ENCODE measurements around the gene FHAD1. TPM values are rescaled to one million over a fixed set of nuclear protein-coding genes. Genes with fewer than 3 reads are reported as not detected.

FHAD1 gene
- total RNA-seq, 1 experiment from 2014 or later = not detected

DNA sequence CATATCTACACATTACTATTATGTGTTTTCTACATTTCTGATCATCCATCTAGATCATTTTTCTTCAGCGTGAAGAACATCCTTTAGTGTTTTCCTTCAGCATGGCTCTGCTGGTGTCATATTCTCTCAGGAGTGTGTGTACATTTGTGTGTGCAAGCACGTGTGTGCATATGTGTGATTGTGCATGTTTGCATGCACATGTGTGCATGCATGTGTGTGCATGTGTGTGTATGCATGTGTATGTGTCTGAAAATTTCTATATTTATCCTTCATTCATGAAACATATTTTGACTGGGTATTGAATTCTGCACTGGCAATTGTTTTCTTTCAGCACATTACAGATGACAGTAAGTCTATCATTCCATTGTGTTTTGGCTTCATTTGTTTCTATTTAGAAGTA is 74.6 kb downstream of the FHAD1 start:
- no peak for DNase-seq (ENCODE audit: unreplicated experiment)
- intact Hi-C loops (cut with micrococcal nuclease) = no loop called here
- BruUV-seq (replicated peaks) = no TSS peak
- CTCF ChIA-PET = interaction anchor here (3.4 to 4.6 kb wide), 2 partner anchors 108 to 110 kb away, joined by 23 to 165 read pairs; no protein-coding TSS in a partner anchor
- H3K4me1 Mint-ChIP-seq (ENCODE audit: insufficient read depth, unreplicated experiment) = no peaks in the 10 kb centered on the region
- H3K36me3 Mint-ChIP-seq (ENCODE audit: insufficient read depth, unreplicated experiment) = no peaks in the 10 kb centered on the region
- POLR2A ChIA-PET = no interaction called here
- peaks cover 9% of the 10 kb centered on the region for H3K9me3 Mint-ChIP-seq (ENCODE audit: unreplicated experiment)
- TF ChIP-seq, protein P1, sequence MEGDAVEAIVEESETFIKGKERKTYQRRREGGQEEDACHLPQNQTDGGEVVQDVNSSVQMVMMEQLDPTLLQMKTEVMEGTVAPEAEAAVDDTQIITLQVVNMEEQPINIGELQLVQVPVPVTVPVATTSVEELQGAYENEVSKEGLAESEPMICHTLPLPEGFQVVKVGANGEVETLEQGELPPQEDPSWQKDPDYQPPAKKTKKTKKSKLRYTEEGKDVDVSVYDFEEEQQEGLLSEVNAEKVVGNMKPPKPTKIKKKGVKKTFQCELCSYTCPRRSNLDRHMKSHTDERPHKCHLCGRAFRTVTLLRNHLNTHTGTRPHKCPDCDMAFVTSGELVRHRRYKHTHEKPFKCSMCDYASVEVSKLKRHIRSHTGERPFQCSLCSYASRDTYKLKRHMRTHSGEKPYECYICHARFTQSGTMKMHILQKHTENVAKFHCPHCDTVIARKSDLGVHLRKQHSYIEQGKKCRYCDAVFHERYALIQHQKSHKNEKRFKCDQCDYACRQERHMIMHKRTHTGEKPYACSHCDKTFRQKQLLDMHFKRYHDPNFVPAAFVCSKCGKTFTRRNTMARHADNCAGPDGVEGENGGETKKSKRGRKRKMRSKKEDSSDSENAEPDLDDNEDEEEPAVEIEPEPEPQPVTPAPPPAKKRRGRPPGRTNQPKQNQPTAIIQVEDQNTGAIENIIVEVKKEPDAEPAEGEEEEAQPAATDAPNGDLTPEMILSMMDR (IDR thresholded peaks at IDR 0.05; ENCODE audit: unreplicated experiment) = no peak
- no peak overlapping the region for H3K27ac Mint-ChIP-seq (ENCODE audit: low read depth, unreplicated experiment)
- H3K4me3 Mint-ChIP-seq (ENCODE audit: unreplicated experiment) = no peak overlapping the region
- H3K27me3 Mint-ChIP-seq (ENCODE audit: insufficient read depth, unreplicated experiment) = peaks cover 10% of the 10 kb centered on the region

DNA sequence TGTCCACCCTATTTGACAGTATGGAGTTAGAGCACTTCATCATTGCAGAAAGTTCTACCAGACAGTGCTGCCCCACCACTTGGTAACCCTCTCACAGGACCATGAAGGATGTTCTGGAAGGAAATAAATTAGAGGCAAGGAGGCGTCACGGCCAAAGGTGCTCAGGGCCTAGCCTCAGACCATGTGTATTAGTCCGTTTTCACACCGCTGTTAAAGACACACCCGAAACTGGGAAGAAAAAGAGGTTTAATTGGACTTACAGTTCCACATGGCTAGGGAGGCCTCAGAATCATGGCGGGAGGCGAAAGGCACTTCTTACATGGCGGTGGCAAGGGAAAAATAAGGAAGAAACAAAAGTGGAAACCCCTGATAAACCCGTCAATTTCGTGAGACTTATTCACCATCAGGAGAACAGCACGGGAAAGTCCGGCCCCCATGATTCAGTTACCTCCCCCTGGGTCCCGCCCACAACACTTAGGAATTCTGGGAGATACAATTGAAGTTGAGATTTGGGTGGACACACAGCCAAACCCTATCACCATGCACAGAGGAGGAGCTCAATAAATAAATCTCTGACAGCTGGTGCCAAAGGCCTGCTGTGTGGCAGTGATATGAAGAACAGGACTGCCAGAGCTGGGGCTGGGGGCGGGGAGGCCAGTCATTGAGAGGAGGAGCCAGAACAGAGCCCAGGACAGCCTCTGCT is 75.8 kb downstream of the FHAD1 start:
- peaks cover 9% of the 10 kb centered on the region for H3K9me3 Mint-ChIP-seq (ENCODE audit: unreplicated experiment)
- H3K27me3 Mint-ChIP-seq (ENCODE audit: insufficient read depth, unreplicated experiment) = no peaks in the 10 kb centered on the region
- TF ChIP-seq, protein P1 (IDR thresholded peaks at IDR 0.05; ENCODE audit: unreplicated experiment) = no peak
- ChIA-PET CTCF (interaction anchor here (0.6 to 4.6 kb wide), 29 partner anchors 11 to 1541 kb away, joined by 3 to 165 read pairs (median 5); partner anchors contain the start of genes CTRC and EFHD2), POLR2A (interaction anchor here (0.9 to 3.2 kb wide), 3 partner anchors 11 to 108 kb away, joined by 3 to 31 read pairs (median 9); no protein-coding TSS in a partner anchor)
- H3K27ac Mint-ChIP-seq (ENCODE audit: low read depth, unreplicated experiment) = no peak overlapping the region
- H3K4me1 Mint-ChIP-seq (ENCODE audit: insufficient read depth, unreplicated experiment) = no peaks in the 10 kb centered on the region
- no peaks in the 10 kb centered on the region for H3K36me3 Mint-ChIP-seq (ENCODE audit: insufficient read depth, unreplicated experiment)
- DNase-seq (ENCODE audit: unreplicated experiment) = peak; percentile 44
- BruUV-seq (replicated peaks) = no TSS peak
- no peak overlapping the region for H3K4me3 Mint-ChIP-seq (ENCODE audit: unreplicated experiment)
- intact Hi-C loops (cut with micrococcal nuclease) = loop anchor here (1.0 to 2.0 kb wide), 4 partner anchors 34 to 179 kb away; partner anchors contain the start of gene EFHD2

DNA sequence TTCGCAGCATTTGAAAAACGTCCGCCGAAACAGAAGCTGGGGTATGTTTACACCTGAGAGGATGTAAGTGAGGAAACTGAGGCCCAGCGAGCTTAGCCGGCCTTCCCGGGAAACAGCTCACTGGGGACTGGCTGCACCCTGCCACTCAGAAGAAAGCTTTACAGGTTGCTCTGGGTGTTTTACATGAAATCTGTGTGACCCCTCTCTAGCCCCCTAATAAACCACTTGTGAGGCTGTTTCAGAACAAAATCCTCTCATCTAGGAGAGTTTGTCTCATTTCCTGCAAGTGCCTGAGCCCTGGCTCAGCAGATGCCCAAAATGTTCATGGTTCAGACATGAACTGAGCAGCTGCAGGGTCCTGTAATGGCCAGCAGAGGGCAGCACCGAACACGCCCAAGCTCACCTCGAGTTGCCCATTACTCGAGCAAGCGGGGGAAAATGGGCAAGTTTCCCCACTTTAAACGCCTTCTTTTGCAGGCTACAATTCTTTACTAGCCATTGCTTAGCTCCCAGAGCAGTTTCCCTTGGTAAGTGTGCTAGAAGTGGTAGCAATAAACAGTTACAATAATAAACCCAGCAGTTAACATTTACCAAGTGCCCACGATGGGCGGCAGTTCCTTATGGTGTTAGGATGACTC is 76.4 kb downstream of the FHAD1 start:
- intact Hi-C loops (cut with micrococcal nuclease) = loop anchor here (1.0 to 2.0 kb wide), 4 partner anchors 33 to 178 kb away; partner anchors contain the start of gene EFHD2
- ChIA-PET POLR2A (interaction anchor here (0.9 to 3.2 kb wide), 4 partner anchors 9 to 108 kb away, joined by 3 to 31 read pairs (median 6); no protein-coding TSS in a partner anchor), CTCF (interaction anchor here (0.6 to 4.6 kb wide), 37 partner anchors 10 to 1542 kb away, joined by 3 to 165 read pairs (median 5); partner anchors contain the start of genes CASP9, CTRC and EFHD2)
- Mint-ChIP-seq H3K9me3 (ENCODE audit: unreplicated experiment) (peaks cover 9% of the 10 kb centered on the region), H3K4me1 (ENCODE audit: insufficient read depth, unreplicated experiment) (no peaks in the 10 kb centered on the region), H3K4me3 (ENCODE audit: unreplicated experiment) (no peak overlapping the region), H3K36me3 (ENCODE audit: insufficient read depth, unreplicated experiment) (no peaks in the 10 kb centered on the region), H3K27ac (ENCODE audit: low read depth, unreplicated experiment) (no peak overlapping the region), H3K27me3 (ENCODE audit: insufficient read depth, unreplicated experiment) (no peaks in the 10 kb centered on the region)
- no TSS peak for BruUV-seq (replicated peaks)
- peak; percentile 83 for DNase-seq (ENCODE audit: unreplicated experiment)
- TF ChIP-seq, protein P1 (IDR thresholded peaks at IDR 0.05; ENCODE audit: unreplicated experiment) = peak; percentile 87

All from MCF 10A (cell line).